IPS-18a (cell line): Measurements from ENCODE around the gene DDX47.
"Not testable (repeated sequence)": the region's sequence is repeated elsewhere in the genome, so short reads cannot be mapped to it uniquely, and the experiment has no call there.

ENCODE experiments used
- H3K27ac ChIP-seq: one replicate; pipeline ENCODE4 v1.5.1; 2013; ENCODE audit warnings: low read length
- H3K27me3 ChIP-seq: one replicate; pipeline ENCODE4 v1.6.1; 2013; ENCODE audit warnings: mild to moderate bottlenecking, low read length; ENCODE audit not compliant: control insufficient read depth, insufficient read depth
- H3K36me3 ChIP-seq: one replicate; pipeline ENCODE4 v1.6.1; 2013; ENCODE audit warnings: low read depth, low read length; ENCODE audit not compliant: control insufficient read depth
- H3K4me1 ChIP-seq: one replicate; pipeline ENCODE4 v1.6.1; 2013; ENCODE audit warnings: low read depth, low read length; ENCODE audit not compliant: control insufficient read depth
- H3K4me3 ChIP-seq: one replicate; pipeline ENCODE4 v1.5.1; 2013; ENCODE audit warnings: low read length
- H3K9ac ChIP-seq: one replicate; pipeline ENCODE4 v1.6.1; 2013; ENCODE audit warnings: mild to moderate bottlenecking, low read length, moderate library complexity
- H3K9me3 ChIP-seq: one replicate; pipeline ENCODE4 v1.6.1; 2013; ENCODE audit warnings: low read depth, low read length; ENCODE audit not compliant: control insufficient read depth

DDX47 gene

DNA sequence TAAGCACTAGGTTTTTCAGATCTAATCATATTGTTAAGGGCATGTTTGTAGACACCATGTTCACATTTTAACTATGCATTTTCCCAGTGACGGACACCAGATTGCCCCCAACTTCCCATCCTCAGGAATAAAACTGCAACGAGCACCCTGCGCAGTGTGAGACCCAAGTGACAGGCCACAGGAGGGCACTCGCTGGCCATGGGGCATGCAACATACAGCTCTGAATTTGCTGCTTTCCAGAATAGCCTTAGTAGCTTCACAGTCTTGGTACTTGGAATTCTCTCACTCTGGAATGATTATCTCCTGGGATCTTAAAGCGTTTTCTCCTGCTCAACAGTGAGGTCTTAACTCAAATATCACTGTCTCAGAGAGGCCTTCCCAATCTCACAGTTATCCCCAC lies 972 bp upstream of the DDX47 start:
- no peaks in the 10 kb centered on the region for H3K27me3 ChIP-seq
- H3K9ac ChIP-seq = no peak overlapping the region
- peaks cover 8% of the 10 kb centered on the region for H3K36me3 ChIP-seq
- no peak overlapping the region for H3K27ac ChIP-seq
- H3K4me3 ChIP-seq = no peak overlapping the region
- H3K4me1 ChIP-seq = no peaks in the 10 kb centered on the region
- no peaks in the 10 kb centered on the region for H3K9me3 ChIP-seq

DNA sequence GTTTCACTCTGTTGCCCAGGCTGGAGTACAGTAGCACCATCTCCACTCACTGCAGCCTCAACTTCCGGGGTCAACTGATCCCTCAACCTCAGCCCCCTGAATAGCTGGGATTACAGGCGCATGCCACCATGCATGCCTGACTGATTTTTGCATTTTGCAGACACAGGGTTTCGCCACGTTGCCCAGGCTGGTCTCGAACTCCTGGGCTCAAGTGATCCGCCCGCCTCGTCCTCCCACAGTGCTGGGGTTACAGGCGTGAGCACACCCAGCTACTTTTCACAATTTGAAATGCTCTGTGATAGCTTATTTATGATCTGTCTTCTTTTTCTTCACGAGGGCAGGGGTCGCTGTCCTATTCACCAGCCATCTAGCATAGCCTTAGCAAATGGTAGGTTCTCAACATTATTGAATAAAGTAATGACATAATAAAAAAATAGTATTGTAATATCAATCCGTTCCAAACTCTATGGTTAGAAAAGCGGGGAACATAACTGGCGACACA lies 477 bp upstream of the DDX47 start:
- Histone ChIP-seq H3K4me3 (peak overlapping the region; percentile 90), H3K36me3 (peaks cover 8% of the 10 kb centered on the region), H3K27me3 (no peaks in the 10 kb centered on the region), H3K9ac (no peak overlapping the region), H3K27ac (no peak overlapping the region), H3K9me3 (no peaks in the 10 kb centered on the region), H3K4me1 (no peaks in the 10 kb centered on the region)

DNA sequence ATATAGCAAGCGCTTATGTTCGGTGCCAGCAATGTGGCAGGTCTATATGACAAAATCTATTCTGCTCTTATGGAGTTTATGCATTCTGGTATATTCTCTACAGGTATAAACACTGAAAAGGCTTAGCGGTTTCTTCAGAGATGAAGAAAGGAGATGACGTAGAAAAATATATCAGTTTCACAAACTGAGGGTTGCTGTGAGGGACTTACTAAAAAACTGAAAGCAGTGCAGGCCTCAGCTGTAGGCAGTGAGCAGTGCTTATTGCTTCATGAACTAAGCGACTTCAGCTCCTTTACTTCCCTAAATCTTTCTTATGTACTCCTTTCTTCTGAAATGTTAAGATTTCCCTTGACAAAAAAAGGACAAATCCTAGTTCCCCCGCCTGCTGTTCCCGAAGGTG lies 4.5 kb downstream of the DDX47 start:
- Histone ChIP-seq H3K27ac (no peak overlapping the region), H3K4me3 (no peak overlapping the region), H3K36me3 (peaks cover 28% of the 10 kb centered on the region), H3K9ac (no peak overlapping the region), H3K9me3 (no peaks in the 10 kb centered on the region), H3K27me3 (no peaks in the 10 kb centered on the region), H3K4me1 (no peaks in the 10 kb centered on the region)

DNA sequence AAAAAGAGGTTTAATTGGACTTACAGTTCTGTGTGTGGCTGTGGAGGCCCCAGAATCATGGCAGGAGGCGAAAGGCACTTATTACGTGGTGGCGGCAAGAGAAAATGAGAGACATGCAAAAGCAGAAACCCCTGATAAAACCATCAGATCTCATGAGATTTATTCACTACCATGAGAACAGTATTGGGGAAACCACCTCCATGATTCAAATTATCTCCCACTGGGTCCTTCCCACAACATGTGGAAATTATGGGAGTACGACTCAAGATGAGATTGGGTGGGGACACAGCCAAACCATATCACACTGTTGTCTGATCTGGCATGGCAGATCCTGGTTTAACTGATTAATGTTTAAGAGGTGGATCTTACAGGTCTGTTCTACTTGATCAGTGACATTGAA lies 5.6 kb downstream of the DDX47 start:
- no peak overlapping the region for H3K27ac ChIP-seq
- H3K36me3 ChIP-seq = peaks cover 39% of the 10 kb centered on the region
- no peaks in the 10 kb centered on the region for H3K4me1 ChIP-seq
- no peak overlapping the region for H3K4me3 ChIP-seq
- no peak overlapping the region for H3K9ac ChIP-seq
- no peaks in the 10 kb centered on the region for H3K27me3 ChIP-seq
- no peaks in the 10 kb centered on the region for H3K9me3 ChIP-seq

DNA sequence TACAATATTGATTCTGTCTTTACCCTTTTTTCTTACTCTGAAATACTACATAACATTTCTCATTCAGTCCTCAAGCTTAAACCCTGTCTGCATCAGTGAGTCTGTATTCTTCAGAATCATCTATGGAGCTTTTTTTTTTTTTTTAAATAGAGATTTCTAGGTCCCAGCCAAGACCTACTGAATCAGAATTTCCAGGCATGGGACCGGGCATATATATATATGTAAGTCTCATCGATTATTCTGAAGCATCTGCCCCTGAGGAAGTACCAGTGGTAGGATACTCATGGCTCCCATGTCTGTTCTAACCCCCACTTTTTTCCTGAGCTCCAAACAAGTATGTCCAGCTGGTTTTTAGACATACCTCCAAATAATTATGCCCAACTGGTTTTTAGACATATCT lies 6.1 kb downstream of the DDX47 start:
- no peak overlapping the region for H3K27ac ChIP-seq
- no peaks in the 10 kb centered on the region for H3K4me1 ChIP-seq
- peaks cover 44% of the 10 kb centered on the region for H3K36me3 ChIP-seq
- H3K9ac ChIP-seq = no peak overlapping the region
- no peaks in the 10 kb centered on the region for H3K27me3 ChIP-seq
- H3K9me3 ChIP-seq = no peaks in the 10 kb centered on the region
- H3K4me3 ChIP-seq = no peak overlapping the region

DNA sequence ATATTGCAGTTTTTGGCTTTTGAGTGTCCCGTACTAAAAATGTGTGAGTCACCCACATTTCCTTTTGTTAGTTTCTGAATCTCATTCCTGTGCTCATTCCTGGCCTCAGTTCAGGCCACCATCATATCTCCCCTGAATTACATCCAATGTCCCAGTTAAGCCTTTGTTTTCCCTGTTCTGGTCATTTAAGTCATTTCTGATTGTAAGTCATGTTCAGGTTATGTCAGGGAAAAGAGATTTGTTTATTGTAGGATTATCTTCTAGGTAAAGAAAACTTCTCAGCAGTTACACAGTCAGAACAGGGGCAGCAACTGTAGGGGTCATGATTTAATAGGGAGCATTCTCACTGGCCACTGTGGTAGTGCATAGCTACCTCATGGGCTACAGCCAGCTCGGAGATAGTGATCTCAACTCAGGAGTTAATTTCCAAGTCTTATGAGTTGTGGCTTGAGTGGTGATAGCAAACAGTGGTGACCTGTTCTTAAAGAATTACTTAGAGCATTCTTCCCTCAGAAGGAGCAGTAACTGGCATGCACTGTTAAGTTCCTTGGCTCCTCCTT lies 6.7 kb downstream of the DDX47 start:
- Histone ChIP-seq H3K27ac (no peak overlapping the region), H3K27me3 (no peaks in the 10 kb centered on the region), H3K36me3 (peaks cover 50% of the 10 kb centered on the region), H3K9me3 (no peaks in the 10 kb centered on the region), H3K4me1 (no peaks in the 10 kb centered on the region), H3K9ac (no peak overlapping the region), H3K4me3 (no peak overlapping the region)

DNA sequence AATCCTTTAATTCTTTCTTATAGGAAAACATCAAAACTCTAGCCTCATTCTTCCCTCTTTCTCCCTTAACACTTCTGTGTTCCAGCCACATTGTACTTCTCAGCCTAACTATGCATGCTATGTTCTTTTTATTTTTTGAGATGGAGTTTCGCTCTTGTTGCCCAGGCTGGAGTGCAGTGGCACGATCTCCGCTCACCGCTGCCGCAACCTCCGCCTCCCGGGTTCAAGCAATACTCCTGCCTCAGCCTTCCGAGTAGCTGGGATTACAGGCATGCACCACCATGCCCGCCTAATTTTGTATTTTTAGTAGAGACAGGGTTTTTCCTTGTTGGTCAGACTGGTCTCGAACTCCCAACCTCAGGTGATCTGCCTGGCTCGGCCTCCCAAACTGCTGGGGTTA lies 7.2 kb downstream of the DDX47 start:
- H3K4me3 ChIP-seq, H3K27ac ChIP-seq, H3K27me3 ChIP-seq, H3K9me3 ChIP-seq, H3K9ac ChIP-seq, H3K4me1 ChIP-seq: not testable (repeated sequence)
- H3K36me3 ChIP-seq = peaks cover 54% of the 10 kb centered on the region

DNA sequence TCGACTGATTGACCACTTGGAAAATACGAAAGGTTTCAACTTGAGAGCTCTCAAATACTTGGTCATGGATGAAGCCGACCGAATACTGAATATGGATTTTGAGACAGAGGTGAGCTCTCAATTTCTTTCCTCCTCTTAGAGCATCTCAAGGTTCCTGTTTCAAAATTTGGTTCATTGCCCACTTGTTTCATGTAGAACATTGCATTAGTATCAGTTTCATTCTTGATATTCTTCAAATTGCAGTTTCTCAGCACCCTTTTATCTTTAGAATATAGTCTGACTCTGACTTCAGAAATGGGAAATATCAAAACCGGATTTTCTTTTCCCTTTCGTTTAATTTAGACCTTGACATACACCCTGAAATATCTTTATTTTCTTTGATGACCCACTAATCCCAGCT lies 8.8 kb downstream of the DDX47 start:
- Histone ChIP-seq H3K27ac (no peak overlapping the region), H3K9ac (no peak overlapping the region), H3K9me3 (no peaks in the 10 kb centered on the region), H3K36me3 (peaks cover 62% of the 10 kb centered on the region), H3K27me3 (no peaks in the 10 kb centered on the region), H3K4me3 (no peak overlapping the region), H3K4me1 (no peaks in the 10 kb centered on the region)

DNA sequence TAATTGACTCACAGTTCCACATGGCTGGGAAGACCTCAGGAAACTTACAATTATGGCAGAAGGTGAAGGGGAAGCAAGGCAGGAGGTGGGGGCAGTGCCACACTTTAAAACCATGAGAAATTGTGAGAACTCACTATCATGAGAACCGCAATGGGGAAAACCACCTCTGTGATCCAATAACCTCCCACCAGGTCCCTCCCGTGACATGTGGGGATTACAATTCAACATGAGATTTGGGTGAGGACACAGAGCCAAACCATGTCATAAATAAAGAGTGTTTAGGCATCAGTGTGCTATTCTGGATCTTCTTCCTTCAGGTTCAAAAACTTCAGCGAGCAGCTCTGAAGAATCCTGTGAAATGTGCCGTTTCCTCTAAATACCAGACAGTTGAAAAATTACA lies 9.7 kb downstream of the DDX47 start:
- no peak overlapping the region for H3K9ac ChIP-seq
- no peaks in the 10 kb centered on the region for H3K4me1 ChIP-seq
- H3K27ac ChIP-seq = no peak overlapping the region
- no peak overlapping the region for H3K4me3 ChIP-seq
- peaks cover 69% of the 10 kb centered on the region for H3K36me3 ChIP-seq
- H3K9me3 ChIP-seq = no peaks in the 10 kb centered on the region
- H3K27me3 ChIP-seq = no peaks in the 10 kb centered on the region

DNA sequence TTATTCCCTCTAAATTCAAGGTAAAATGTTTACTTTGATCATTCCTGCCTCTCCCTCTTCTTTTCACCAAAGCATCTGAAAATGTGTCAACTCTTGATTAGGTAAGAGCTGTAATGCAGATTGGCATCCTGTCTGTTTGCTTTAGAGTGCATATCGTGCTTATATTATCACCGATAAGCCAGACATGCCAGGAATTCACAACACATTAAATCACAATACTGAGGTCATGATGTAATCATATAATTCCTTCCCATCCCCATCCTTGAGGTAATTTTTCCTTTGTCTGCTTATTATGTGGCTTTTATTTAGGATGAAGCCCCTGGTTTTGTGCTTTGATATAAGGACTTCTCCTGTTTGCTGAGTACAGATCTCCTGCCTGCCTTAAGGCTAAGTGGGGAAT lies 10.2 kb downstream of the DDX47 start:
- no peak overlapping the region for H3K27ac ChIP-seq
- H3K4me3 ChIP-seq = no peak overlapping the region
- no peak overlapping the region for H3K9ac ChIP-seq
- no peaks in the 10 kb centered on the region for H3K27me3 ChIP-seq
- H3K36me3 ChIP-seq = peaks cover 71% of the 10 kb centered on the region
- H3K4me1 ChIP-seq = no peaks in the 10 kb centered on the region
- H3K9me3 ChIP-seq = no peaks in the 10 kb centered on the region

DNA sequence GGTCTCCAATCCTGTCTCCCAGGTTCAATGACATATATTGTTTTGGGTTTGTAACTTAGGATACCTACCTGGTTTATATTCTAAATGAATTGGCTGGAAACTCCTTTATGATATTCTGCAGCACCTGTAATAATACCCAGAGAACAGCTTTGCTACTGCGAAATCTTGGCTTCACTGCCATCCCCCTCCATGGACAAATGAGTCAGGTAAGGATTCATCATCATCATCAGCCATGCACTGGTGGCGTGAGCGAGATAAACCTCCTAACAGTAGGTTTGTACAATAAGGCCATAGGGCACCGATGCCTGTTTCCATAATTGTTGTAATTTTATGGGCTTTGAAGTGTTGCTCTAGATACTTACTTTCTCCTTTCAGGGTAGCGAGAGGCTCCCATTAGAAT lies 10.7 kb downstream of the DDX47 start:
- no peaks in the 10 kb centered on the region for H3K4me1 ChIP-seq
- no peak overlapping the region for H3K27ac ChIP-seq
- no peak overlapping the region for H3K4me3 ChIP-seq
- H3K9me3 ChIP-seq = no peaks in the 10 kb centered on the region
- no peaks in the 10 kb centered on the region for H3K27me3 ChIP-seq
- H3K9ac ChIP-seq = no peak overlapping the region
- H3K36me3 ChIP-seq = peaks cover 76% of the 10 kb centered on the region

DNA sequence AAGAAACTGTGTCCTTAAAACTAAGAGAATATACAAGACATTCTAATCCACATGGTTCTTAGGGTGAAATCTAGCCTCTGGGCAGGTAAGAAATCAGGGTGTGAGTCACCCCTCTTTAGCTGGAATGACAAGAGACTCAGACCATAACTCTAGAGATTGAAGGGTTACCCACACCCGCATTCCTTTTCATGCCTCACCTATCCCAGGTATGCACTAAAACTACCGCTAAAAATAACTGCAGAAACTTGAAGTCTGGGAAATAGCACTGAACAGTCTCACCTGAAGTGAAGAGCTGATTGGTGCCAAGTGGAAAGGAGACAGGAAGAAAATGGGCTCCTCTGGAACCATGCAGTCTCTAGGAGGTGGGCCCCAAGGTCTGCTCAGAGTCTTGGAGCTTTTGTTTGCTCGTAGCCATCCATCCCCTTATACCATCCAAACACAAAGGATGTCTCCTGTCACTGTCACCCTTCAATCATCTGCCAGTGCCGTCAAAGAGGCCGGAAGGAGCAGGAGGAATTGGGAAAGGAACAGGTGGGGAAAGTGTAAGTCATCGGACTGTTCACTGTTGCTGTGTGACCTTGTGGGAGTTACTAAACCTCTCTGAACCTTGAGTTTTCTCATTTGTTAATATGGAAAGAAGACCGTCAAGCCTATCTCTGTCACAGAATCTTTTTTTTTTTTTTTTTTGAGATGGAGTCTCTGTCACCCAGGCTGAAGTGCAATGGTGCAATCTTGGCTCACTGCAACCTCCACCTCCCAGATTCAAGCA lies 22.4 kb downstream of the DDX47 start:
- Histone ChIP-seq H3K9ac (no peak overlapping the region), H3K27me3 (no peaks in the 10 kb centered on the region), H3K9me3 (no peaks in the 10 kb centered on the region), H3K4me3 (no peak overlapping the region), H3K4me1 (peaks cover 7% of the 10 kb centered on the region), H3K36me3 (peaks cover 37% of the 10 kb centered on the region), H3K27ac (no peak overlapping the region)
